Upper lobe of left lung (tissue), 4 donors: ENCODE measurements around the gene MRNIP.

Source experiments
- EP300 ChIP-seq, 4 donors: sonication (generic); formaldehyde crosslinking; IDR thresholded peaks; one replicate each; pipeline ENCODE4 v1.5.1; 2017; ENCODE audit warnings: antibody characterized with exemption in 4 of 4, control low read depth in 2 of 4
- TF ChIP-seq, protein P1 (sequence below), 6 experiments: fragments of 450-650 bp in 4 of 6; fragments of 200-600 bp in 2 of 6; sonication (generic) in 2 of 6; IDR thresholded peaks; one replicate each; pipeline ENCODE4 v1.5.1; 2016 to 2019; ENCODE audit warnings: antibody characterized with exemption in 6 of 6

DNA sequence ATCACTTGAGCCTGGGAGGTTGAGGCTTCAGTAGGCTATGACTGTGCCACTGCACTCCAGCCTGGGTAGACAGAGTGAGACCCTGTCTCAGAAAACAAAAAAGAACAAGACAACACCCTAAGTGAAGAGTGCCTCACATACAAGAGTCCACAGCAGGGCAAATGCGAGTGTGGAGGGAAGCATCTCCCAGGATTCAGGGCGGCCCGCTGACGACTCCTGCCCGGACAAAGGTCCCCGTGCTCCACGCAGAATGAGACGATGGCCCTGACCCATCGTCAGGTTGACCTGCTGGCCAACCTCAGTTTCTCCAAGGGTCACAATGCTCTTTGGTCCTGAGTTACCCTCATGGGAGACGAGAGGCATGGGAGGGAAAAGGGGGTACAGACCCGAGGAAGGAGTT, 18.3 kb downstream of the MRNIP start:
- TF ChIP-seq EP300 (IDR thresholded peaks at IDR 0.05), result no peak
- TF ChIP-seq, protein P1, sequence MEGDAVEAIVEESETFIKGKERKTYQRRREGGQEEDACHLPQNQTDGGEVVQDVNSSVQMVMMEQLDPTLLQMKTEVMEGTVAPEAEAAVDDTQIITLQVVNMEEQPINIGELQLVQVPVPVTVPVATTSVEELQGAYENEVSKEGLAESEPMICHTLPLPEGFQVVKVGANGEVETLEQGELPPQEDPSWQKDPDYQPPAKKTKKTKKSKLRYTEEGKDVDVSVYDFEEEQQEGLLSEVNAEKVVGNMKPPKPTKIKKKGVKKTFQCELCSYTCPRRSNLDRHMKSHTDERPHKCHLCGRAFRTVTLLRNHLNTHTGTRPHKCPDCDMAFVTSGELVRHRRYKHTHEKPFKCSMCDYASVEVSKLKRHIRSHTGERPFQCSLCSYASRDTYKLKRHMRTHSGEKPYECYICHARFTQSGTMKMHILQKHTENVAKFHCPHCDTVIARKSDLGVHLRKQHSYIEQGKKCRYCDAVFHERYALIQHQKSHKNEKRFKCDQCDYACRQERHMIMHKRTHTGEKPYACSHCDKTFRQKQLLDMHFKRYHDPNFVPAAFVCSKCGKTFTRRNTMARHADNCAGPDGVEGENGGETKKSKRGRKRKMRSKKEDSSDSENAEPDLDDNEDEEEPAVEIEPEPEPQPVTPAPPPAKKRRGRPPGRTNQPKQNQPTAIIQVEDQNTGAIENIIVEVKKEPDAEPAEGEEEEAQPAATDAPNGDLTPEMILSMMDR (IDR thresholded peaks at IDR 0.05), result no peak
